Kidney epithelial cell (primary cell): ENCODE measurements around the gene TFPT. TPM values are rescaled to one million over a fixed set of nuclear protein-coding genes. Genes with fewer than 3 reads are reported as not detected.

Experiments
- DNase-seq: peaks from one replicate; pipeline ENCODE4 v3.0.0-alpha.2; 2010; ENCODE audit warnings: low read depth
- H3K27me3 ChIP-seq: 2 replicates; pipeline ENCODE4 v1.6.0; 2011; ENCODE audit warnings: low read length; ENCODE audit not compliant: control insufficient read depth, insufficient read depth
- H3K36me3 ChIP-seq: 2 replicates; pipeline ENCODE4 v1.5.1; 2011; ENCODE audit warnings: low read length; ENCODE audit not compliant: control insufficient read depth, insufficient read depth
- H3K4me3 ChIP-seq: 2 replicates; pipeline ENCODE4 v1.5.1; 2011; ENCODE audit warnings: low read depth, mild to moderate bottlenecking, control low read depth, low read length
- total RNA-seq: library from RNA; depleted of rRNA; stranded (reverse); fragments of >200 nt; gene quantifications from 2 replicates; pipeline ENCODE4 v1.2.3, GENCODE V29; 2015
- TF ChIP-seq, protein P1 (sequence below): IDR thresholded peaks from 2 replicates; pipeline ENCODE4 v1.5.1; 2011; ENCODE audit warnings: mild to moderate bottlenecking, moderate library complexity, low read length, control low read depth, inconsistent platforms; ENCODE audit not compliant: insufficient read depth, poor library complexity, severe bottlenecking

TFPT gene
- total RNA-seq, 1 donor from 2014 or later: 31.0 TPM

DNA sequence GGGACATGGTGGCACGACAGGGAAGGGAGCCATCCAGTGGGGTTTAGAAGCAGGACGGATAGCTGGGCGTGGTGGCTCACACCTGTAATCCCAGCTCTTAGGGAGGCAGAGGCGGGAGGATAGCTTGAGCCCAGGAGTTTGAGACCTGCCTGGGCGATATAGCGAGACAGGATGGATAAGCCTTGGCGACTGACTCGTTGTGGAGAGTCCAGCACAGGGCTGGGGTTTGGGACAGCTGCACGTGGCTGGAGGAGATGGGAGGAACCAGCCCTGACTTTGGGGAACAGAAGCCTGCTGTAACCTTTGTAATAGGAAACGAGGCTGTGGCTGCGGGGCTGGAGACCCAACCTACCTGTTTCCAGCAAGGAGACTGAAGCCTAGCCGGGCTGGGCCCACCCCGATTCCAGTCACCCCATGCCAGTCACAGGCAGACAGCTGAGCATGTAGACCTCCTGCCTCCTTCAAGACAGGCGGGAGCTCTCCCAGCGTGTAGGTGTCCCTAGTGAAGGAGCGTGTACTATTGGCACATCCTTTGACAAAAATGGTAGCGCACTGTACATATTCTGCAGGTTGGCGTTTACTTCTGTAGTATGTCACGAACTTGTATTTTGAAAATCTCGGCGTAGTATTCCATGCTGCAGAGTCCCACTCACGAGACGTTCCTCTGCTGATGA, 36.0 kb upstream of the TFPT start:
- no peak for DNase-seq
- Histone ChIP-seq H3K36me3 (peaks cover 8% of the 10 kb centered on the region), H3K27me3 (no peaks in the 10 kb centered on the region), H3K4me3 (no peak overlapping the region)
- TF ChIP-seq, protein P1, sequence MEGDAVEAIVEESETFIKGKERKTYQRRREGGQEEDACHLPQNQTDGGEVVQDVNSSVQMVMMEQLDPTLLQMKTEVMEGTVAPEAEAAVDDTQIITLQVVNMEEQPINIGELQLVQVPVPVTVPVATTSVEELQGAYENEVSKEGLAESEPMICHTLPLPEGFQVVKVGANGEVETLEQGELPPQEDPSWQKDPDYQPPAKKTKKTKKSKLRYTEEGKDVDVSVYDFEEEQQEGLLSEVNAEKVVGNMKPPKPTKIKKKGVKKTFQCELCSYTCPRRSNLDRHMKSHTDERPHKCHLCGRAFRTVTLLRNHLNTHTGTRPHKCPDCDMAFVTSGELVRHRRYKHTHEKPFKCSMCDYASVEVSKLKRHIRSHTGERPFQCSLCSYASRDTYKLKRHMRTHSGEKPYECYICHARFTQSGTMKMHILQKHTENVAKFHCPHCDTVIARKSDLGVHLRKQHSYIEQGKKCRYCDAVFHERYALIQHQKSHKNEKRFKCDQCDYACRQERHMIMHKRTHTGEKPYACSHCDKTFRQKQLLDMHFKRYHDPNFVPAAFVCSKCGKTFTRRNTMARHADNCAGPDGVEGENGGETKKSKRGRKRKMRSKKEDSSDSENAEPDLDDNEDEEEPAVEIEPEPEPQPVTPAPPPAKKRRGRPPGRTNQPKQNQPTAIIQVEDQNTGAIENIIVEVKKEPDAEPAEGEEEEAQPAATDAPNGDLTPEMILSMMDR: no peak

DNA sequence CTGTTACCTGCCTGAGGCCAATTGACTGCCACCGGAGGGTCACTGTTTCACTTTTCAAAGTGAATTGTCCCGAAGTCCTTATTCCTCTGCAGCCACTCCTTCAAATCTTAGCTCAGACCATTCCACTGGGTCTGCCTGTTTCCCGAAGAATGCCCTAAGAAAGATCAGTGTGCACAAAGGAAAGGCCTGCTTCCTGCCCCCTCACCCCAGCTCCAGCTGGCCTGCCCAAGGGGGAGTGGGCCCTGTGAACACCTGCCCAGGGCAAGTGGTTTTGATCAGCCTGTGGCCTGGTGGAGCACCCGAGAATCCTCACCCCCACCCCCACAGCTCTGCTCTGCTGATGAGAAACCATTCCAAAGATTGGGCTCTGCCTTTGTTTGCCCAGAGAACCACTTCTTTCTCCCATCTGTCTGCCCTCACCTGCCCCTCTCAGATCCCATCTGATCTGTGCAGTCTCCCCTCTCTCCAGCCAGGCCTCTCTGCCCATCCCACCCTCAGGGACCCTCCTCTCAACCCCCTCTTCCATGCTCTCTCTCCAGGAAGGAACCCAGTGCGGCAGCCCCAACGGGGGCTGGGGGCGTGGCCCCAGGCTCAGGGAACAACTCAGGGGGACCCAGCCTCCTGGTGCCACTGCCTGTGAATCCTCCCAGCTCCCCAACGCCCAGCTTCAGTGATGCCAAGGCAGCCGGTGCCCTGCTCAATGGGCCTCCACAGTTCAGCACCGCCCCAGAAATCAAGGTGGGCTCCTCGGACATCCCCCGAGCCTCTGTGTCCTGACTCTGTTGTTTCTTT, 33.8 kb upstream of the TFPT start:
- no peaks in the 10 kb centered on the region for H3K27me3 ChIP-seq
- TF ChIP-seq, protein P1: no peak
- peaks cover 8% of the 10 kb centered on the region for H3K36me3 ChIP-seq
- DNase-seq: no peak
- H3K4me3 ChIP-seq: no peak overlapping the region

DNA sequence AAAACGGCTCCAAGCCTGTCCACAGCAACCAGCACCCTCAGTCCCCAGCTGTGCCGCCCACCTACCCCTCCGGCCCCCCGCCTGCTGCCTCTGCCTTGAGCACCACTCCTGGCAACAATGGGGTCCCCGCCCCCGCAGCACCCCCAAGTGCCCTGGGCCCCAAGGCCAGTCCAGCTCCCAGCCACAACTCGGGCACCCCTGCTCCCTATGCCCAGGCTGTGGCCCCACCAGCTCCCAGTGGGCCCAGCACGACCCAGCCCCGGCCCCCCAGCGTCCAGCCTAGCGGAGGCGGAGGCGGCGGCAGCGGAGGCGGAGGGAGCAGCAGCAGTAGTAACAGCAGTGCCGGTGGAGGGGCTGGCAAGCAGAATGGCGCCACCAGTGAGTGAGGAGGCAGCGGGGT, 32.7 kb upstream of the TFPT start:
- no peaks in the 10 kb centered on the region for H3K27me3 ChIP-seq
- no peak for DNase-seq
- TF ChIP-seq, protein P1: no peak
- peaks cover 5% of the 10 kb centered on the region for H3K36me3 ChIP-seq
- no peak overlapping the region for H3K4me3 ChIP-seq

DNA sequence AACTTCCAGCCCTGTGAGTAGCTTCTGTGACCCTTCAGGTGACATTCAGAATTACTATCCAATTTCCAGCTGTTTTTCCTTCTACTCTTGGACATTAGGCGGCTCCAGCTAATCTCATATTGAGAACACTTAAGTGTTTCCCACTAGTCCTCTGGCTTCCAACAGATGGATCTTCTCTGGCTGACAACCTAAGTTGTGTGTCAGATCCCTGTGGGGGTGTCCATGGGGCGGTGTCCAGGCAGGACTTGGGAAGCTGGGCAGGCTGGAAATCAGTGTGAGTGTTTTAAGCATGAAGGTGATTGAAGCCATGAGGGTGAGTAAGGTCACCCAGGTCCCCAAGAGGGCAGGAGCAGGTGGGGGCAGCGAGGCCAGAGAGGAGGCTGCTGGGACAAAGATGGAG, 32.2 kb upstream of the TFPT start:
- no peak for DNase-seq
- Histone ChIP-seq H3K36me3 (peaks cover 5% of the 10 kb centered on the region), H3K27me3 (no peaks in the 10 kb centered on the region), H3K4me3 (no peak overlapping the region)
- TF ChIP-seq, protein P1: no peak

DNA sequence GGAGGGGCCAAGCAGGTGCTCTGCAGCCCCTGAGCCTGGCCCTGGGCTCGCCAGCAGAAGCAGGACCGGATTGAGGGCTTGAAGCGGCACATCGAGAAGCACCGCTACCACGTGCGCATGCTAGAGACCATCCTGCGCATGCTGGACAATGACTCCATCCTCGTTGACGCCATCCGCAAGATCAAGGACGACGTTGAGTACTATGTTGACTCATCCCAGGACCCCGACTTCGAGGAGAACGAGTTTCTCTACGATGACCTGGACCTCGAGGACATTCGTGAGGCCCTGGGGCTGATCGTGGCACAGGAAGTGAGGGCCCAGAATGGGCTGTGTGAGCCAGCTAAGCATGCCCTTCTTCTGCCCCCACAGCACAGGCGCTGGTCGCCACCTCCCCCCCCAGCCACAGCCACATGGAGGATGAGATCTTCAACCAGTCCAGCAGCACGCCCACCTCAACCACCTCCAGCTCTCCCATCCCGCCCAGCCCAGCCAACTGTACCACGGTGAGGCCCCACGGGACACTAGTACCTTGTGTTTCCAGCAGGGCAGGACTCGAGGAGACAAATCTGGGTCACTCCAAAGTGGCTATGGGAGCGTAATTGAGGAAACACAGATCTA, 30.2 kb upstream of the TFPT start:
- H3K4me3 ChIP-seq: no peak overlapping the region
- H3K36me3 ChIP-seq: peaks cover 4% of the 10 kb centered on the region
- H3K27me3 ChIP-seq: no peaks in the 10 kb centered on the region
- TF ChIP-seq, protein P1: no peak
- no peak for DNase-seq
